Lower leg skin (tissue), 4 donors: Measurements from ENCODE around the gene PPIP5K2. TPM values are rescaled to one million over a fixed set of nuclear protein-coding genes. Genes with fewer than 3 reads are reported as not detected.

Source experiments
- DNase-seq, 2 donors: peaks; one replicate each; pipeline ENCODE4 v3.0.0-alpha.2; 2019; ENCODE audit warnings: low spot score in 2 of 2
- H3K4me3 ChIP-seq: fragments of 200-600 bp; sonication (generic); 2 replicates; pipeline ENCODE4 v1.5.1; 2017; ENCODE audit warnings: mild to moderate bottlenecking, low read depth; ENCODE audit not compliant: poor library complexity, severe bottlenecking
- CTCF ChIP-seq, 3 donors: fragments of 450-650 bp; IDR thresholded peaks; one replicate each; pipeline ENCODE4 v1.5.1; 2016; ENCODE audit warnings: antibody characterized with exemption in 3 of 3, mild to moderate bottlenecking in 3 of 3, moderate library complexity in 2 of 3
- POLR2A ChIP-seq, 2 donors: fragments of 450-650 bp; IDR thresholded peaks; one replicate each; pipeline ENCODE4 v1.6.1; 2016 to 2017; ENCODE audit warnings: antibody characterized with exemption in 2 of 2, mild to moderate bottlenecking in 1 of 2, moderate library complexity in 1 of 2
- WGBS, 2 donors: methylation state at CpG; one replicate each; pipeline ENCODE4 v1.1.5; 2018; 5-methylcytosine and 5-hydroxymethylcytosine counted together
- intact Hi-C: fragments of 100-400 bp; cut with DNase I; formaldehyde crosslinking; loops from one replicate; pipeline ENCODE4 v1.15.0; 2023; ENCODE audit warnings: low total_unique reads
- total RNA-seq, 4 donors: library from RNA; depleted of rRNA; stranded (reverse); fragments of >200 nt; gene quantifications; one replicate each; pipeline ENCODE4 v1.1.0, GENCODE V29; 2016

Gene PPIP5K2
- total RNA-seq, 4 donors from 2014 or later: 14.2 to 36.7 (median 20.1) TPM

DNA sequence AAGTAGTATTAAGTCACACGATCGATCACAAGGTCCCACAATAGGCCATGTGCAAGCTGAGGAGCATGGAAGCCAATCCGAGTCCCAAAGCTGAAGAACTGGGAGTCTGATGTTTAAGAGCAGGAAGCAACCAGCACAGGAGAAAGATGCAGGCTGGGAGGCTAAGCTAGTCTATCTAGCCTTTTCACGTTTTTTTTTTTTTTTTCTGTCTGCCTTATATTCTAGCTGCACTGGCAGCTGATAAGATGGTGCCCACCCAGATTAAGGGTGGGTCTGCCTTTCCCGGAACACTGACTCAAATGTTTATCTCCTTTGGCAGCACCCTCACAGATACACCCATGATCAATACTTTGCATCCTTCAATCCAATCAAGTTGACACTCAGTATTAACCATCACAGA, 6.5 kb downstream of the PPIP5K2 start:
- no peak for DNase-seq
- TF ChIP-seq CTCF (IDR thresholded peaks at IDR 0.05): no peak
- TF ChIP-seq POLR2A (IDR thresholded peaks at IDR 0.05): no peak
- no peak overlapping the region for H3K4me3 ChIP-seq
- 84 to 87% methylated on average over 5 of the region's 5 CpGs for WGBS, 2 donors
- intact Hi-C loops: no loop called here

- TF ChIP-seq CTCF (IDR thresholded peaks at IDR 0.05): no peak
- TF ChIP-seq POLR2A (IDR thresholded peaks at IDR 0.05): no peak
- WGBS, 2 donors: 94 to 95% methylated on average over 2 of the region's 2 CpGs
These were observed 7.3 kb downstream of the PPIP5K2 start for GRCh38 chr5:103127292-103127817.

DNA sequence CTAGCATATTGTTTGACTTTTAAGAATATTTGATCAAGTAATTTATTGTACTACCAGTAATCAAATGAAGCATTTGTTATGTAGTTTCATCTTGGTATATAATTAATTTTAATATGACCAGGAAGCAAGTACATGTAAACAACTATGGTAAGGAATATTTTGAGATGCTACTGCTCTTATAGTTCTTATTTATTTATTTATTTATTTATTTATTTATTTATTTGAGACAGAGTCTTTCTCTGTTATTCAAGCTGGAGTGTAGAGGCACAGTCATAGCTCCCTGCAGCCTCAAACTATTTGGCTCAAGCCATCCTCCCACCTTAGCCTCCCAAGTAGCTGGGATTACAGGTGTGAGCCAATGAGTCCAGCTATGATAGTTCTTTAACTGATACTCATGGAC, 8.1 kb downstream of the PPIP5K2 start:
- no peak overlapping the region for H3K4me3 ChIP-seq
- TF ChIP-seq POLR2A (IDR thresholded peaks at IDR 0.05) (no peak), CTCF (IDR thresholded peaks at IDR 0.05) (no peak)
- no peak for DNase-seq
- intact Hi-C loops: no loop called here

More at GRCh38 chr5:103127292-103127817, 7.3 kb downstream of the PPIP5K2 start:
- DNase-seq: no peak
- no peak overlapping the region for H3K4me3 ChIP-seq
- intact Hi-C loops: no loop called here

DNA sequence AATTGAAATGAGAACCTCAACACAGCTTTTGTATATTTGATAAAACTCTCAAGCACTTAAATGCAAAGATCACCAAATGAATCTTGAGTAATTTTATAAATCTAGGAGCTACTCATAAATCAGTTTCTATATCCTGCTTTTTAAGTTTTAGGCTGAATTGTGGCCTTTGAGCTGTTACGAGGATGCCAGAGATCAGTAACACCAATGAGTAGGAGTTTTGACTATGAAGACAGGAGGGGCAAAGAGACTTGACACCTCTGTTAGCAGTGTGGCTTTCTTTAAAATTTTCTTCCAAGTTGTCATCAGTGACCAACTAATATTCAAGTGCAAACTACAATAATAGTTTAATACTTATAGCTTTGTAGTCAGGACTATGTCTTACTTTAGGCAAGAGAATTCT, 12.6 kb downstream of the PPIP5K2 start:
- 91% methylated on average over 1 of the region's 1 CpG for WGBS, 2 donors
- TF ChIP-seq CTCF (IDR thresholded peaks at IDR 0.05) (no peak), POLR2A (IDR thresholded peaks at IDR 0.05) (no peak)
- DNase-seq: no peak
- H3K4me3 ChIP-seq: no peak overlapping the region
- intact Hi-C loops: no loop called here

DNA sequence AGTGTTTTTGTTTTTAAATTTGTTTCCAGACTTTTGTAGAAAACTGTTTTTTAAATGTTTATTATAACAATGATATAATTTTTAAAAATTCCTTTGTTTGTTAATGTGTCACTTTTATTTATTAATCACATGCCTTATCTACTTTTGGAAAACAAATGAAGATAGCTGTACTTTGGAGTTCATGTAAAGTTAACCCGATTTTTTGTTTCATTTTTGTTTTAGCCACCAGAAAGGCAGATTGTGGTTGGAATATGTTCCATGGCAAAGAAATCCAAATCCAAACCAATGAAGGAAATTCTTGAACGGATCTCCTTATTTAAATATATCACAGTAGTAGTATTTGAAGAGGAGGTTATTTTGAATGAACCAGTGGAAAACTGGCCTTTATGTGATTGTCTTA, 13.1 kb downstream of the PPIP5K2 start:
- intact Hi-C loops: no loop called here
- H3K4me3 ChIP-seq: no peak overlapping the region
- no peak for TF ChIP-seq POLR2A (IDR thresholded peaks at IDR 0.05)
- TF ChIP-seq CTCF (IDR thresholded peaks at IDR 0.05): no peak
- WGBS, 2 donors: 84 to 92% methylated on average over 2 of the region's 2 CpGs
- DNase-seq: no peak

DNA sequence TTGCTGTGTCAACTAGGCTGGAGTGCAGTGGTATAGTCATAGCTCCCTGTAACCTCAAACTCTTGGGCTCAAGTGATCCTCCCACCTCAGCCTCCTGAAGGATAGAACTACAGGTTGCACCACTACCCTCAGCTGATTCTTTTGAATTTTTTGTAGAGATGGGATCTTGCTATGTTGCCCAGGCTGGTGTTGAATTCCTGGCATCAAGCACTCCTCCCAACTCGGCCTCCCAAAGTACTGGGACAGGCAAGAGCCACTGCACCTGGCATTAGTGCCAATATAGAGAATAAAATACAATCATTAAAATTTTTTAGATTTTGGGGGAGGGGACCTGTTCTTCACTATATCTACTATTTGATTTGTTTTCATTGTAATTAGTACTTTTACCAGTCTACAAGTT, 15.4 kb downstream of the PPIP5K2 start:
- 95 to 100% methylated on average over 1 of the region's 1 CpG for WGBS, 2 donors
- H3K4me3 ChIP-seq: no peak overlapping the region
- no peak for TF ChIP-seq CTCF (IDR thresholded peaks at IDR 0.05)
- TF ChIP-seq POLR2A (IDR thresholded peaks at IDR 0.05): no peak
- no peak for DNase-seq
- intact Hi-C loops: no loop called here
